Stimulated activated CD4-positive, alpha-beta T cell treated with anti-CD3 and anti-CD28 coated beads, Interleukin-2, amount 100 ng/mL, for 4 hours (primary cell): ENCODE measurements around the gene RNGTT.
"Not testable (repeated sequence)": the region's sequence is repeated elsewhere in the genome, so short reads cannot be mapped to it uniquely, and the experiment has no call there.

Experiments used
- DNase-seq: peaks from one replicate; pipeline ENCODE4 v3.0.0-alpha.2; 2020; ENCODE audit warnings: low read depth

Gene RNGTT

GRCh38 chr6:88716399-88716798 is 247.0 kb downstream of the RNGTT start:
- not testable (repeated sequence) for DNase-seq

GRCh38 chr6:88712243-88712936 is 251.0 kb downstream of the RNGTT start:
- no peak for DNase-seq

- no peak for DNase-seq
Measured at GRCh38 chr6:88709819-88710246, 253.6 kb downstream of the RNGTT start.

GRCh38 chr6:88708197-88708744 is 255.1 kb downstream of the RNGTT start:
- no peak for DNase-seq

GRCh38 chr6:88705601-88706000 is 257.8 kb downstream of the RNGTT start:
- no peak for DNase-seq

- no peak for DNase-seq
Measured at GRCh38 chr6:88704980-88705379, 258.4 kb downstream of the RNGTT start.

- no peak for DNase-seq
Measured at GRCh38 chr6:88702956-88703556, 260.4 kb downstream of the RNGTT start.

- DNase-seq = no peak
Measured at GRCh38 chr6:88698661-88699060, 264.8 kb downstream of the RNGTT start.

GRCh38 chr6:88695937-88696336 is 267.5 kb downstream of the RNGTT start:
- DNase-seq = no peak

- DNase-seq = no peak
Measured at GRCh38 chr6:88683734-88684133, 279.7 kb downstream of the RNGTT start.

GRCh38 chr6:88680654-88681053 is 282.8 kb downstream of the RNGTT start:
- no peak for DNase-seq

GRCh38 chr6:88679841-88680240 is 283.6 kb downstream of the RNGTT start:
- DNase-seq = no peak

GRCh38 chr6:88677356-88677755 is 286.1 kb downstream of the RNGTT start:
- no peak for DNase-seq

GRCh38 chr6:88671624-88672023 is 291.8 kb downstream of the RNGTT start:
- DNase-seq = no peak

GRCh38 chr6:88670369-88670768 is 293.0 kb downstream of the RNGTT start:
- no peak for DNase-seq

- DNase-seq = no peak
Measured at GRCh38 chr6:88669475-88669874, 293.9 kb downstream of the RNGTT start.

GRCh38 chr6:88666901-88667300 is 296.5 kb downstream of the RNGTT start:
- DNase-seq = no peak

- no peak for DNase-seq
Measured at GRCh38 chr6:88665131-88665530, 298.3 kb downstream of the RNGTT start.

- no peak for DNase-seq
Measured at GRCh38 chr6:88663801-88664200, 299.6 kb downstream of the RNGTT start.

- DNase-seq = no peak
Measured at GRCh38 chr6:88662653-88663174, 300.7 kb downstream of the RNGTT start.

GRCh38 chr6:88662163-88662580 is 301.2 kb downstream of the RNGTT start:
- no peak for DNase-seq

- DNase-seq = no peak
Measured at GRCh38 chr6:88661136-88661535, 302.3 kb downstream of the RNGTT start.

GRCh38 chr6:88655586-88655985 is 307.8 kb downstream of the RNGTT start:
- DNase-seq = no peak
